GM19324 (cell line): Measurements from ENCODE around the gene B3GALT4.
"Not testable (repeated sequence)": the region's sequence is repeated elsewhere in the genome, so short reads cannot be mapped to it uniquely, and the experiment has no call there.

Source experiments
- ATAC-seq: cut with Tn5 transposase; IDR thresholded peaks from one replicate; pipeline ENCODE4 v1.9.1; 2021; ENCODE audit warnings: mild to moderate bottlenecking, moderate library complexity; ENCODE audit not compliant: unreplicated experiment, low FRiP score

The B3GALT4 gene

GRCh38 chr6:33276864-33277662 lies at the start of gene B3GALT4:
B3GALT4 (plus strand) TSS chr6:33277123; CDS start chr6:33277420, 297 bp downstream.
- ATAC-seq = peak; percentile 58

- ATAC-seq = no peak
These were observed 41.7 kb upstream of the B3GALT4 start for GRCh38 chr6:33235221-33235634.

GRCh38 chr6:33236328-33236727 lies 40.6 kb upstream of the B3GALT4 start:
- no peak for ATAC-seq

- ATAC-seq = no peak
These were observed 40.1 kb upstream of the B3GALT4 start for GRCh38 chr6:33236852-33237251.

- no peak for ATAC-seq
These were observed 39.2 kb upstream of the B3GALT4 start for GRCh38 chr6:33237741-33238140.

GRCh38 chr6:33241968-33242367 lies 35.0 kb upstream of the B3GALT4 start:
- no peak for ATAC-seq

- ATAC-seq = no peak
These were observed 33.4 kb upstream of the B3GALT4 start for GRCh38 chr6:33243476-33243875.

- peak; percentile 27 for ATAC-seq
These were observed 28.8 kb upstream of the B3GALT4 start for GRCh38 chr6:33247977-33248642.

GRCh38 chr6:33248643-33248931 lies 28.3 kb upstream of the B3GALT4 start:
- peak; percentile 12 for ATAC-seq

- peak; percentile 90 for ATAC-seq
These were observed 27.8 kb upstream of the B3GALT4 start for GRCh38 chr6:33248932-33249731.

- no peak for ATAC-seq
These were observed 26.9 kb upstream of the B3GALT4 start for GRCh38 chr6:33249732-33250630.

- no peak for ATAC-seq
These were observed 26.2 kb upstream of the B3GALT4 start for GRCh38 chr6:33250731-33251130.

- ATAC-seq = no peak
These were observed 25.4 kb upstream of the B3GALT4 start for GRCh38 chr6:33251395-33252012.

- ATAC-seq = no peak
These were observed 24.2 kb upstream of the B3GALT4 start for GRCh38 chr6:33252759-33253158.

GRCh38 chr6:33254591-33254990 lies 22.3 kb upstream of the B3GALT4 start:
- ATAC-seq = no peak

GRCh38 chr6:33259032-33259431 lies 17.9 kb upstream of the B3GALT4 start:
- ATAC-seq = no peak

GRCh38 chr6:33262490-33262889 lies 14.4 kb upstream of the B3GALT4 start:
- ATAC-seq = not testable (repeated sequence)

- no peak for ATAC-seq
These were observed 12.9 kb upstream of the B3GALT4 start for GRCh38 chr6:33264015-33264414.

GRCh38 chr6:33271117-33271467 lies 5.8 kb upstream of the B3GALT4 start:
- ATAC-seq = no peak
